ENCODE measurements around the gene LRRC8D.

- TF ChIP-seq POLR2A (IDR thresholded peaks at IDR 0.05; ENCODE audit: low read length) (no peak), CTCF (IDR thresholded peaks at IDR 0.05) (peak; percentile 55), POLR2AphosphoS2 (conservative IDR thresholded peaks at IDR 0.05; ENCODE audit: low read length) (no peak), SMC3 (IDR thresholded peaks at IDR 0.05) (peak; percentile 61; the same call in 2 of the 3 replicates), SREBF2 (IDR thresholded peaks at IDR 0.05) (no peak), PHF8 (IDR thresholded peaks at IDR 0.05; ENCODE audit: borderline replicate concordance, low read depth) (no peak), RARB (CRISPR knock-in tag; IDR thresholded peaks at IDR 0.05) (no peak), ZC3H11A (IDR thresholded peaks at IDR 0.05) (no peak), HES2 (IDR thresholded peaks at IDR 0.05) (no peak), EHMT2 (IDR thresholded peaks at IDR 0.05; ENCODE audit: low read depth) (no peak), RNF2 (IDR thresholded peaks at IDR 0.05; ENCODE audit: borderline replicate concordance, low read depth) (no peak), CBX8 (IDR thresholded peaks at IDR 0.05) (no peak)
Observed at GRCh38 chr1:89780721-89781120, 40.1 kb upstream of the LRRC8D start.
